Panc1 (cell line): Measurements from ENCODE around the gene DUOXA1. TPM values are rescaled to one million over a fixed set of nuclear protein-coding genes. Genes with fewer than 3 reads are reported as not detected.

Source experiments
- ATAC-seq: fragments of 200-7000 bp; cut with Tn5 transposase; 2 replicates; pipeline ENCODE4 v1.9.1; 2020; ENCODE audit warnings: mild to moderate bottlenecking, moderate library complexity
- BruUV-seq: library from RNA; stranded (reverse); fragments of 400-500 nt; replicated peaks from 2 replicates; lab custom pipeline; 2021; lab: Mats Ljungman, UMichigan
- CTCF ChIA-PET: fragments of 300-600 bp; sonication (Branson Sonifier 250); formaldehyde crosslinking; loops from one replicate; lab custom pipeline; 2022; ENCODE audit warnings: antibody characterized with exemption; lab: Charles Lee
- POLR2A ChIA-PET: fragments of 300-600 bp; sonication (Branson Sonifier 250); formaldehyde crosslinking; loops from one replicate; lab custom pipeline; 2022; ENCODE audit warnings: antibody characterized with exemption; lab: Charles Lee
- DNase-seq: peaks from one replicate; pipeline ENCODE4 v3.0.0-alpha.2; 2010; ENCODE audit warnings: low read depth, low spot score
- H3K27ac ChIP-seq: 2 replicates; pipeline ENCODE4 v1.5.1; 2011; ENCODE audit warnings: mild to moderate bottlenecking, low read length, inconsistent platforms
- H3K27me3 ChIP-seq: fragments of 200-500 bp; sonication (Bioruptor generic); 2 replicates; pipeline ENCODE4 v1.6.0; 2014; ENCODE audit warnings: low read length, inconsistent platforms; ENCODE audit not compliant: control insufficient read depth, insufficient read depth
- H3K36me3 ChIP-seq: fragments of 200-500 bp; sonication (Bioruptor generic); 2 replicates; pipeline ENCODE4 v1.5.1; 2014; ENCODE audit warnings: inconsistent platforms, mild to moderate bottlenecking, low read length, moderate library complexity; ENCODE audit not compliant: control insufficient read depth, insufficient read depth
- H3K4me1 ChIP-seq: 2 replicates; pipeline ENCODE4 v1.5.1; 2011; ENCODE audit warnings: inconsistent platforms, mild to moderate bottlenecking, low read length, moderate library complexity; ENCODE audit not compliant: control insufficient read depth, insufficient read depth
- H3K4me3 ChIP-seq, 2 experiments: 2 replicates each; pipeline ENCODE4 v1.5.1; 2011 to 2012; ENCODE audit warnings: low read depth in 2 of 2, low read length in 2 of 2, mild to moderate bottlenecking in 2 of 2, inconsistent platforms in 1 of 2, moderate library complexity in 1 of 2
- H3K9me3 ChIP-seq: fragments of 200-500 bp; sonication (Bioruptor generic); 2 replicates; pipeline ENCODE4 v1.5.1; 2014; ENCODE audit warnings: low read depth, mild to moderate bottlenecking, inconsistent platforms, low read length, moderate library complexity; ENCODE audit not compliant: control insufficient read depth, insufficient read depth
- POLR2AphosphoS5 ChIP-seq: IDR thresholded peaks from 2 replicates; pipeline ENCODE4 v1.6.1; 2012; ENCODE audit warnings: mild to moderate bottlenecking, low read depth, low read length, moderate library complexity
- REST ChIP-seq, 2 experiments: IDR thresholded peaks; 2 replicates each; pipeline ENCODE4 v1.6.1; 2011 to 2012; ENCODE audit warnings: low read depth in 2 of 2, control low read depth in 1 of 2, low read length in 1 of 2, mild to moderate bottlenecking in 1 of 2, moderate library complexity in 1 of 2; ENCODE audit not compliant: insufficient read depth in 1 of 2
- SIN3A ChIP-seq: IDR thresholded peaks from 2 replicates; pipeline ENCODE4 v1.6.1; 2012; ENCODE audit warnings: low read depth, mild to moderate bottlenecking, low read length, moderate library complexity, borderline replicate concordance; ENCODE audit not compliant: insufficient read depth
- TCF7L2 ChIP-seq: IDR thresholded peaks from 2 replicates; pipeline ENCODE4 v1.6.1; 2011; ENCODE audit warnings: mild to moderate bottlenecking, low read depth, low read length, inconsistent platforms
- in situ Hi-C: cut with HindIII; loops from 2 replicates; pipeline ENCODE4 v1.10.0; 2016; ENCODE audit warnings: low sequenced_read_pairs, low pct_unique_long_range_greater_than_20kb
- intact Hi-C: fragments of 100-400 bp; cut with micrococcal nuclease; formaldehyde crosslinking; loops from one replicate; pipeline ENCODE4 v1.10.0; 2022; ENCODE audit not compliant: unreplicated experiment
- total RNA-seq: library from RNA; stranded (reverse); gene quantifications from one replicate; pipeline ENCODE4 v1.2.1, GENCODE V29; 2021; ENCODE audit not compliant: unreplicated experiment
- TF ChIP-seq, protein P1 (sequence below): fragments of 450-650 bp; IDR thresholded peaks from 2 replicates; pipeline ENCODE4 v1.5.1; 2017; ENCODE audit warnings: mild to moderate bottlenecking

Gene DUOXA1
- total RNA-seq, 1 experiment from 2014 or later: not detected

DNA sequence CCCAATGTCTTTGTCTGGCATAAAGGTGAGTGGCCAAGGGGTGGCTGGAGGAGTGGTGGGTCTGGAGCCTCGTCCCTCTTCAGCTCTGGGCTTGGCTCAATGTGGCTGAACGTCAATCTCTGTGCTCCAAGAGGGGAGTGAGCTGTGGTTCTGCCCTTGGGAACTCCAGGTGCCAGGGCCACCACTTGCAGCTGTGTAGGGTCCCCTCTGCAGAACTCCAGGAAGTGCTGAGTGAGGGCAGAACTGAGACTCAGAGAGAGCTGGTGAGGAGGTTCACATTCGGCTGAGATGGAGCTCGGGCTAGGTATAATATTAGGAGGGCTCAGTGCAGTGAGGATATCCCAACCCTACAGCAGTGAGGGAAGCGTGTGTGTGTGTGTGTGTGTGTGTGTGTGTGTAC is 11.7 kb upstream of the DUOXA1 start:
- Histone ChIP-seq H3K9me3 (no peaks in the 10 kb centered on the region), H3K27ac (no peak overlapping the region), H3K4me3 (no peak overlapping the region), H3K4me1 (no peaks in the 10 kb centered on the region), H3K36me3 (no peaks in the 10 kb centered on the region), H3K27me3 (peaks cover 4% of the 10 kb centered on the region; the same call in 1 of the 2 replicates)
- no TSS peak for BruUV-seq
- in situ Hi-C loops (no loop called here), intact Hi-C loops (no loop called here)
- ChIA-PET CTCF (no interaction called here), POLR2A (no interaction called here)
- no peak for TF ChIP-seq SIN3A
- no peak for TF ChIP-seq TCF7L2
- TF ChIP-seq REST (IDR thresholded peaks at IDR 0.05; ENCODE audit: insufficient read depth in 1 of 2, low read depth in 2 of 2, low read length in 1 of 2): no peak
- TF ChIP-seq POLR2AphosphoS5: no peak
- TF ChIP-seq, protein P1, sequence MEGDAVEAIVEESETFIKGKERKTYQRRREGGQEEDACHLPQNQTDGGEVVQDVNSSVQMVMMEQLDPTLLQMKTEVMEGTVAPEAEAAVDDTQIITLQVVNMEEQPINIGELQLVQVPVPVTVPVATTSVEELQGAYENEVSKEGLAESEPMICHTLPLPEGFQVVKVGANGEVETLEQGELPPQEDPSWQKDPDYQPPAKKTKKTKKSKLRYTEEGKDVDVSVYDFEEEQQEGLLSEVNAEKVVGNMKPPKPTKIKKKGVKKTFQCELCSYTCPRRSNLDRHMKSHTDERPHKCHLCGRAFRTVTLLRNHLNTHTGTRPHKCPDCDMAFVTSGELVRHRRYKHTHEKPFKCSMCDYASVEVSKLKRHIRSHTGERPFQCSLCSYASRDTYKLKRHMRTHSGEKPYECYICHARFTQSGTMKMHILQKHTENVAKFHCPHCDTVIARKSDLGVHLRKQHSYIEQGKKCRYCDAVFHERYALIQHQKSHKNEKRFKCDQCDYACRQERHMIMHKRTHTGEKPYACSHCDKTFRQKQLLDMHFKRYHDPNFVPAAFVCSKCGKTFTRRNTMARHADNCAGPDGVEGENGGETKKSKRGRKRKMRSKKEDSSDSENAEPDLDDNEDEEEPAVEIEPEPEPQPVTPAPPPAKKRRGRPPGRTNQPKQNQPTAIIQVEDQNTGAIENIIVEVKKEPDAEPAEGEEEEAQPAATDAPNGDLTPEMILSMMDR: no peak
- no peak for ATAC-seq
- DNase-seq: no peak

DNA sequence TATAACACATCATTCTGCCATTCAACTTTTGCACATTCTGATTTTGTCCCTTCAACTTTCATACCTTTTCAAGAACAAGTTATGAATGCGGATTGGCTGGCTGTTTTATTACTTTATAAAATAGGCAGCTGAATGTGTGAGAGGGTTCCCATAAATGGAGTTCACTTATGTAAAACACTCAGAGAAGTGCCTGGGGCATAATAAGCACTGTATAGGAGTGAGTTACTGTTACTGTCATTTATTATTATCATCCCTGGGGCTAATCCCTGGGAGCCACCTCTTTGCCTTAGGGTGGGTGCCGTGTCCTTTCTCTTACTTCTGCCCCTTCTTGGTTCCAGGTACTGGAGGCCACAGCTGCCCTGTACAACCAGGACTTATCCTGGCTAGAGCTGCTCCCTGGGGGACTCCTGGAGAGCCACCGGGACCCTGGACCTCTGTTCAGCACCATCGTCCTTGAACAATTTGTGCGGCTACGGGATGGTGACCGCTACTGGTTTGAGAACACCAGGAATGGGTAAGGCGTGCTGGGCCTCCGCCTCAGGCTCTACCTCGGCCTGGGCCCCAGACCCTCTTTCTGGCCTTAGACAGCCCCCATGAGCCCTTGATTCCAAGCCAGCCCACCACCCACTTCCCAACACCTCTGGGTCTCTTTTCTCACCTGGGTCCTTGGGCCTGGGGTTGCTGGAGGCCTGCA is 11.0 kb upstream of the DUOXA1 start:
- in situ Hi-C loops: no loop called here
- ATAC-seq: no peak
- CTCF ChIA-PET: no interaction called here
- Histone ChIP-seq H3K36me3 (no peaks in the 10 kb centered on the region), H3K4me1 (no peaks in the 10 kb centered on the region), H3K4me3 (no peak overlapping the region), H3K27me3 (peaks cover 5% of the 10 kb centered on the region; the same call in 1 of the 2 replicates), H3K27ac (no peak overlapping the region), H3K9me3 (no peaks in the 10 kb centered on the region)
- POLR2A ChIA-PET: no interaction called here
- no TSS peak for BruUV-seq
- DNase-seq: no peak
- intact Hi-C loops: no loop called here
- TF ChIP-seq, protein P1: no peak
- no peak for TF ChIP-seq SIN3A
